Activated CD8-positive, alpha-beta memory T cell treated with anti-CD3 and anti-CD28 coated beads, Interleukin-2, amount 50 U/mL, for 48 hours (primary cell): ENCODE results near the gene F5.
"Not testable (repeated sequence)": the region's sequence is repeated elsewhere in the genome, so short reads cannot be mapped to it uniquely, and the experiment has no call there.

Experiments used
- DNase-seq: peaks from one replicate; pipeline ENCODE4 v3.0.0-alpha.2; 2020

The F5 gene

GRCh38 chr1:169534653-169535052 lies 51.6 kb downstream of the F5 start:
- no peak for DNase-seq

GRCh38 chr1:169533528-169534190 lies 52.6 kb downstream of the F5 start:
- DNase-seq, result not testable (repeated sequence)

GRCh38 chr1:169530448-169530847 lies 55.8 kb downstream of the F5 start:
- DNase-seq, result no peak

GRCh38 chr1:169529068-169529642 lies 57.1 kb downstream of the F5 start:
- DNase-seq, result no peak

GRCh38 chr1:169528215-169529067 lies 57.8 kb downstream of the F5 start:
- DNase-seq, result no peak

GRCh38 chr1:169527451-169528214 lies 58.6 kb downstream of the F5 start:
- no peak for DNase-seq

GRCh38 chr1:169527001-169527400 lies 59.3 kb downstream of the F5 start:
- no peak for DNase-seq

GRCh38 chr1:169526120-169526832 lies 60.0 kb downstream of the F5 start:
- no peak for DNase-seq

- no peak for DNase-seq
Measured at GRCh38 chr1:169525391-169525790, 60.9 kb downstream of the F5 start.

GRCh38 chr1:169523904-169524303 lies 62.4 kb downstream of the F5 start:
- DNase-seq, result no peak

GRCh38 chr1:169521226-169521625 lies 65.1 kb downstream of the F5 start:
- DNase-seq, result no peak

GRCh38 chr1:169517558-169518186 lies 68.6 kb downstream of the F5 start:
- DNase-seq, result no peak

- no peak for DNase-seq
Measured at GRCh38 chr1:169515641-169516040, 70.6 kb downstream of the F5 start.

GRCh38 chr1:169514566-169515270 lies 71.6 kb downstream of the F5 start:
- DNase-seq, result no peak

GRCh38 chr1:169513208-169513607 lies 73.1 kb downstream of the F5 start:
- no peak for DNase-seq

- no peak for DNase-seq
Measured at GRCh38 chr1:169511316-169512005, 74.8 kb downstream of the F5 start.

- DNase-seq, result no peak
Measured at GRCh38 chr1:169510060-169510459, 76.2 kb downstream of the F5 start.

- DNase-seq, result no peak
Measured at GRCh38 chr1:169509354-169509753, 76.9 kb downstream of the F5 start.

GRCh38 chr1:169508432-169509338 lies 77.6 kb downstream of the F5 start:
- DNase-seq, result no peak

- no peak for DNase-seq
Measured at GRCh38 chr1:169507413-169507812, 78.9 kb downstream of the F5 start.
